SH-SY5Y (cell line): Measurements from ENCODE around the gene TBC1D24.

ENCODE experiments used
- GATA2 ChIP-seq: IDR thresholded peaks from 2 replicates; pipeline ENCODE4 v1.6.1; 2011; ENCODE audit warnings: mild to moderate bottlenecking, low read depth, low read length
- GATA3 ChIP-seq: IDR thresholded peaks from 2 replicates; pipeline ENCODE4 v1.6.1; 2011; ENCODE audit warnings: low read depth, mild to moderate bottlenecking, low read length, moderate library complexity

- TF ChIP-seq GATA2 (no peak), GATA3 (no peak)
These were observed 48.9 kb downstream of the TBC1D24 start for GRCh38 chr16:2523801-2524231.
